SK-N-SH treated with all-trans-retinoic acid at 6 μM for 48 hours (cell line): ENCODE data around the gene EVX2.

Experiments used
- ATAC-seq: fragments of 200-7000 bp; cut with Tn5 transposase; 3 replicates; pipeline ENCODE4 v1.9.1; 2020; ENCODE audit warnings: mild to moderate bottlenecking, moderate library complexity
- ARNTL ChIP-seq: fragments of 450-650 bp; formaldehyde crosslinking; IDR thresholded peaks from 2 replicates; pipeline ENCODE4 v1.5.0; 2020; ENCODE audit warnings: low read depth, mild to moderate bottlenecking, moderate library complexity, borderline replicate concordance
- CSDC2 ChIP-seq: fragments of 250-450 bp; sonication (Bioruptor Pico); IDR thresholded peaks from 2 replicates; pipeline ENCODE4 v1.5.0; 2020; ENCODE audit warnings: mild to moderate bottlenecking, moderate library complexity
- ESRRG ChIP-seq: fragments of 250-450 bp; sonication (Bioruptor Pico); IDR thresholded peaks from 2 replicates; pipeline ENCODE4 v1.6.1; 2021; ENCODE audit warnings: mild to moderate bottlenecking
- GLIS3 ChIP-seq: fragments of 250-450 bp; sonication (Bioruptor Pico); IDR thresholded peaks from 2 replicates; pipeline ENCODE4 v1.5.0; 2020; ENCODE audit warnings: mild to moderate bottlenecking, moderate library complexity
- ISL1 ChIP-seq: fragments of 250-450 bp; sonication (Bioruptor Pico); IDR thresholded peaks from 2 replicates; pipeline ENCODE4 v2.1.2; 2022; ENCODE audit warnings: mild to moderate bottlenecking, moderate library complexity
- OSR1 ChIP-seq: fragments of 250-450 bp; sonication (Bioruptor Pico); IDR thresholded peaks from 2 replicates; pipeline ENCODE4 v1.8.0; 2022; ENCODE audit warnings: moderate library complexity, mild to moderate bottlenecking, inconsistent platforms
- PPARA ChIP-seq: fragments of 250-450 bp; sonication (Bioruptor Pico); IDR thresholded peaks from 2 replicates; pipeline ENCODE4 v1.5.0; 2020; ENCODE audit warnings: mild to moderate bottlenecking, borderline replicate concordance
- RARB ChIP-seq: fragments of 250-450 bp; sonication (Bioruptor Pico); IDR thresholded peaks from 2 replicates; pipeline ENCODE4 v1.8.0; 2021; ENCODE audit warnings: mild to moderate bottlenecking, moderate library complexity
- SNAI2 ChIP-seq: fragments of 250-450 bp; sonication (Bioruptor Pico); IDR thresholded peaks from 2 replicates; pipeline ENCODE4 v1.5.0; 2020; ENCODE audit warnings: mild to moderate bottlenecking, moderate library complexity
- ZC3H10 ChIP-seq: fragments of 250-450 bp; sonication (Bioruptor Pico); IDR thresholded peaks from 2 replicates; pipeline ENCODE4 v1.5.1; 2021; ENCODE audit warnings: mild to moderate bottlenecking, moderate library complexity
- ZFP3 ChIP-seq: fragments of 250-450 bp; sonication (Bioruptor Pico); IDR thresholded peaks from 2 replicates; pipeline ENCODE4 v1.5.0; 2020; ENCODE audit warnings: mild to moderate bottlenecking, moderate library complexity
- ZFP30 ChIP-seq: fragments of 450-650 bp; formaldehyde crosslinking; IDR thresholded peaks from 2 replicates; pipeline ENCODE4 v1.5.0; 2022; ENCODE audit warnings: mild to moderate bottlenecking, moderate library complexity
- ZNF565 ChIP-seq: fragments of 450-650 bp; formaldehyde crosslinking; conservative IDR thresholded peaks from 2 replicates; pipeline ENCODE4 v1.5.0; 2020; ENCODE audit warnings: low read depth, mild to moderate bottlenecking, moderate library complexity
- ZNF70 ChIP-seq: fragments of 450-650 bp; formaldehyde crosslinking; IDR thresholded peaks from 2 replicates; pipeline ENCODE4 v1.5.0; 2020; ENCODE audit warnings: mild to moderate bottlenecking, moderate library complexity
- ZNF8 ChIP-seq: fragments of 450-650 bp; formaldehyde crosslinking; IDR thresholded peaks from 2 replicates; pipeline ENCODE4 v1.5.0; 2020; ENCODE audit warnings: mild to moderate bottlenecking, moderate library complexity
- TF ChIP-seq, protein P1 (sequence below): fragments of 250-450 bp; sonication (Bioruptor Pico); IDR thresholded peaks from 2 replicates; pipeline ENCODE4 v1.8.0; 2020; ENCODE audit warnings: mild to moderate bottlenecking, moderate library complexity, borderline replicate concordance
- TF ChIP-seq, protein P2 (sequence below): fragments of 250-450 bp; sonication (Bioruptor Pico); IDR thresholded peaks from 2 replicates; pipeline ENCODE4 v1.5.1; 2021; ENCODE audit warnings: mild to moderate bottlenecking, moderate library complexity
- TF ChIP-seq, protein P3 (sequence below): fragments of 250-450 bp; sonication (Bioruptor Pico); IDR thresholded peaks from 2 replicates; pipeline ENCODE4 v1.5.1; 2020; ENCODE audit warnings: low read depth, mild to moderate bottlenecking, moderate library complexity
- TF ChIP-seq, protein P4 (sequence below): fragments of 250-450 bp; sonication (Bioruptor Pico); IDR thresholded peaks from 2 replicates; pipeline ENCODE4 v1.8.0; 2021; ENCODE audit warnings: low read depth, mild to moderate bottlenecking, moderate library complexity, borderline replicate concordance
- TF ChIP-seq, protein P5 (sequence below): fragments of 250-450 bp; sonication (Bioruptor Pico); IDR thresholded peaks from 2 replicates; pipeline ENCODE4 v1.5.0; 2020; ENCODE audit warnings: mild to moderate bottlenecking, moderate library complexity

Gene EVX2

DNA sequence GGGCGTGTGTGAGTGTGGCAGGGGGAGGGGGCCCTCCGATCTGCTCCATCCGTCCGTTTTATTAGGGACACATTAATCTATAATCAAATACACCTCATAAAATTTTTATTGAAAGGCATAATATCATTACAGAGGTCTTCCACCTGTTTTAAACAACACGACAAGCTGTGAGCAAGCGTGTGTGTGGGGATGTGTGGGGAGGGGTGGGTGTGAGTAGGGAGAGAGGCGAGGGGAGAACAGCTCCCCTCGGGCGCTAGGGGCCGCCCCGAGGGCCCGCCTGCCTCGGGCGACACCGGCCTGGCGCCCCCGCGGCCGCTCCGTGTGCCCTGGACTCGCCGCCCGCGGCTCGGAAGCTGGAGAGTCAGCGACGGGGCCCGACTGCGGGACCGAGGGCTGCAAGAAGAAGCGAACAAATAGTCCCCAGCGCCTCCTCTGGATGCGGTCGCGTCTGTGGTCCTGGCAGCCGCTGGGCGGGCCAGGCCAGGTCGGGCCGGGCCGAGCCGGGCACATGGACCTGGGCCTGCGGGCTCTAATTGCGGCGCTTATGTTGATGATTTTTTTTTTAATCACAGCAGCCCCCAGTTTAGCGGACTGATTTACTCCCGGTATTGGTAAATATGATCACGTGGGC is 38.4 kb upstream of the EVX2 start:
- no peak for TF ChIP-seq SNAI2
- TF ChIP-seq, protein P1, sequence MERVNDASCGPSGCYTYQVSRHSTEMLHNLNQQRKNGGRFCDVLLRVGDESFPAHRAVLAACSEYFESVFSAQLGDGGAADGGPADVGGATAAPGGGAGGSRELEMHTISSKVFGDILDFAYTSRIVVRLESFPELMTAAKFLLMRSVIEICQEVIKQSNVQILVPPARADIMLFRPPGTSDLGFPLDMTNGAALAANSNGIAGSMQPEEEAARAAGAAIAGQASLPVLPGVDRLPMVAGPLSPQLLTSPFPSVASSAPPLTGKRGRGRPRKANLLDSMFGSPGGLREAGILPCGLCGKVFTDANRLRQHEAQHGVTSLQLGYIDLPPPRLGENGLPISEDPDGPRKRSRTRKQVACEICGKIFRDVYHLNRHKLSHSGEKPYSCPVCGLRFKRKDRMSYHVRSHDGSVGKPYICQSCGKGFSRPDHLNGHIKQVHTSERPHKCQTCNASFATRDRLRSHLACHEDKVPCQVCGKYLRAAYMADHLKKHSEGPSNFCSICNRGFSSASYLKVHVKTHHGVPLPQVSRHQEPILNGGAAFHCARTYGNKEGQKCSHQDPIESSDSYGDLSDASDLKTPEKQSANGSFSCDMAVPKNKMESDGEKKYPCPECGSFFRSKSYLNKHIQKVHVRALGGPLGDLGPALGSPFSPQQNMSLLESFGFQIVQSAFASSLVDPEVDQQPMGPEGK (CRISPR knock-in tag): peak; percentile 85; the same call in 1 of the 2 replicates
- ATAC-seq: peak; percentile 57

DNA sequence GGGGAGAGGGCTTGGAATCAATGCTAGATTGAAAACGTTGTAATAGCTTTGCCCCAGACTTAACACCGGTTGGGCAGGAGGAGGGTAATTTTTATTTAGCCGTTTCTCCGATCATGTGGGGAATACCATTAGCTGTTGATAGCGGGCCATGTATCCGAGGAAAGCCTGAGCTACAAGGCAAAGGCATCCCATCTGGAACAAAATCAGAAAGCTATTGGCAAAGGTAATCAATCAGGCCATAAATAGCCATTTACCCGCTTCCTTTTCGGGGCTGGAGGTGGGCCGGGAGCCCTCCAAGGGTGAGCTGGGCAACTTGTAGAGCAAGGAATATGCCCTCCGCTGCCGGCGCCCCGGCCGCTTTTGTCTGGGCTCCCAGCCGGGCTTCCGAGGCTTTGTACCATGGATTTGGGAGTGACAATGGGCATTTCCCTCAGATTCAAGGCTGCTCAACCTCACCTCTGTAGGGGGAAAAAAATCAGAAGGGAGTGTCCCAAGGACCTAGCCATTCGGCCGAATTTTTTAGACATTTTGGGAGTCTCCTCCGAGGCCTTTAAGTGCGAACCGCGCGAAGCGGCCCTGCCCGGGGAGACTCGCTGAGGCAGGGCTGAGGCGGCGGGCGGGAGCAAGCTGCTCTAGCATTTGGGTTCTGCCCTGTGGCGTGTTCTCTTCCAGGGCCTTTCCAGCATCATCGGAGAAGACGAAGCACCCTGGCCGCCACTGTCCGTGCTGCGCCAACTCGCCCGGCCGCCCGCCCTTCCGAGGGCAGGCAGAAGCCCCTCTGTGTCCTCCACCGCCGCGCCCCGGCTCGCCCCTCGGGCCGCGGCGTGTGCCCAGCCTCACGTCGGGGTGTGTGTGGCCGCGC is 37.7 kb upstream of the EVX2 start:
- TF ChIP-seq OSR1 (CRISPR knock-in tag) (no peak), GLIS3 (no peak), ARNTL (CRISPR knock-in tag) (no peak), ESRRG (no peak), ISL1 (no peak), PPARA (CRISPR knock-in tag) (no peak)
- TF ChIP-seq, protein P2, sequence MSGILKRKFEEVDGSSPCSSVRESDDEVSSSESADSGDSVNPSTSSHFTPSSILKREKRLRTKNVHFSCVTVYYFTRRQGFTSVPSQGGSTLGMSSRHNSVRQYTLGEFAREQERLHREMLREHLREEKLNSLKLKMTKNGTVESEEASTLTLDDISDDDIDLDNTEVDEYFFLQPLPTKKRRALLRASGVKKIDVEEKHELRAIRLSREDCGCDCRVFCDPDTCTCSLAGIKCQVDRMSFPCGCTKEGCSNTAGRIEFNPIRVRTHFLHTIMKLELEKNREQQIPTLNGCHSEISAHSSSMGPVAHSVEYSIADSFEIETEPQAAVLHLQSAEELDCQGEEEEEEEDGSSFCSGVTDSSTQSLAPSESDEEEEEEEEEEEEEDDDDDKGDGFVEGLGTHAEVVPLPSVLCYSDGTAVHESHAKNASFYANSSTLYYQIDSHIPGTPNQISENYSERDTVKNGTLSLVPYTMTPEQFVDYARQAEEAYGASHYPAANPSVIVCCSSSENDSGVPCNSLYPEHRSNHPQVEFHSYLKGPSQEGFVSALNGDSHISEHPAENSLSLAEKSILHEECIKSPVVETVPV (CRISPR knock-in tag): no peak
- TF ChIP-seq, protein P1 (CRISPR knock-in tag): no peak
- no peak for ATAC-seq

DNA sequence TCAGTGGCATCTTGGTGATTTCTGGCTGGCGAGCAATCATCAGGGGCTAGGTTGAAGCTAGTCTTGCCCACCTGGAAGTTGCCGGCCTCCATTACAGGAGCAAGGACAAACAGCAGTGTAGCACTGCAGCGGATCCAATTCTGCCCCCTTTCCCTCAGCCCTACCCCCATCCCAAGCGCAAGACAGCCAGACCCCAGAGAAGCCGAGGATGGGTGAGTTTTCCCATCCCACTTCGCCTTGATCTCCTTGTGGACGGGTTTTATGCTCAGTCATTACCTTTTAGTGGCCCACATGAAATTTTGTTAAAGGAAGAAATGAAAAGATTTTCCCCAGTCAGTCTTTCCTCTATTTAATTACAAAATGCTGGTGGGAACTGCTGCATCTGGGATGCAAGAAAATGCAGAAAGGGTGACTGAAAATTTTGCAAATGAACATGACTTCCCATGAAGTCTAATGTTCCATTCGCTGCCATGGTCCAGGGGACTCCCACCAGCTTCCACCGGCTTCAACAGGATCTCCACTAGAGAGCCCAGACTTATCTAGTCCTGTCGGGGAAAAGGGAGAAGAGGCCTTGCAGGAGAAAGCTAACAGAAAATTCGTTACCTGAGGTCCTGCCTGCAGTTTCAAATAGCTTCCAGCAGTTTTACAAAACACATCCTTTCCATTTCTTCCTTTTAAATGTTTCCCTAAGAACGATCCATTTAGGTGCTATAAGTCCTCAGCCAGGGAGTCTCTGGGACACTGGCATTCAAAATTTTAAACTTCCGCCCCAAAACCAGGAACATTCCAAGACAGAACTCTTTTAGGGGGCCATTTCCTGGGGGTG is 36.8 kb upstream of the EVX2 start:
- ATAC-seq: no peak
- TF ChIP-seq ARNTL (CRISPR knock-in tag): no peak
- no peak for TF ChIP-seq ZFP3 (CRISPR knock-in tag)
- no peak for TF ChIP-seq ZC3H10 (CRISPR knock-in tag)
- TF ChIP-seq, protein P1 (CRISPR knock-in tag): no peak
- TF ChIP-seq RARB (CRISPR knock-in tag): no peak
- TF ChIP-seq, protein P3, sequence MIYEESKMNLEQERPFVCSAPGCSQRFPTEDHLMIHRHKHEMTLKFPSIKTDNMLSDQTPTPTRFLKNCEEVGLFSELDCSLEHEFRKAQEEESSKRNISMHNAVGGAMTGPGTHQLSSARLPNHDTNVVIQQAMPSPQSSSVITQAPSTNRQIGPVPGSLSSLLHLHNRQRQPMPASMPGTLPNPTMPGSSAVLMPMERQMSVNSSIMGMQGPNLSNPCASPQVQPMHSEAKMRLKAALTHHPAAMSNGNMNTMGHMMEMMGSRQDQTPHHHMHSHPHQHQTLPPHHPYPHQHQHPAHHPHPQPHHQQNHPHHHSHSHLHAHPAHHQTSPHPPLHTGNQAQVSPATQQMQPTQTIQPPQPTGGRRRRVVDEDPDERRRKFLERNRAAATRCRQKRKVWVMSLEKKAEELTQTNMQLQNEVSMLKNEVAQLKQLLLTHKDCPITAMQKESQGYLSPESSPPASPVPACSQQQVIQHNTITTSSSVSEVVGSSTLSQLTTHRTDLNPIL: no peak
- TF ChIP-seq, protein P4, sequence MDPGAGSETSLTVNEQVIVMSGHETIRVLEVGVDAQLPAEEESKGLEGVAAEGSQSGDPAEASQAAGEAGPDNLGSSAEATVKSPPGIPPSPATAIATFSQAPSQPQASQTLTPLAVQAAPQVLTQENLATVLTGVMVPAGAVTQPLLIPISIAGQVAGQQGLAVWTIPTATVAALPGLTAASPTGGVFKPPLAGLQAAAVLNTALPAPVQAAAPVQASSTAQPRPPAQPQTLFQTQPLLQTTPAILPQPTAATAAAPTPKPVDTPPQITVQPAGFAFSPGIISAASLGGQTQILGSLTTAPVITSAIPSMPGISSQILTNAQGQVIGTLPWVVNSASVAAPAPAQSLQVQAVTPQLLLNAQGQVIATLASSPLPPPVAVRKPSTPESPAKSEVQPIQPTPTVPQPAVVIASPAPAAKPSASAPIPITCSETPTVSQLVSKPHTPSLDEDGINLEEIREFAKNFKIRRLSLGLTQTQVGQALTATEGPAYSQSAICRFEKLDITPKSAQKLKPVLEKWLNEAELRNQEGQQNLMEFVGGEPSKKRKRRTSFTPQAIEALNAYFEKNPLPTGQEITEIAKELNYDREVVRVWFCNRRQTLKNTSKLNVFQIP (CRISPR knock-in tag): no peak
- no peak for TF ChIP-seq CSDC2 (CRISPR knock-in tag)
- TF ChIP-seq GLIS3: no peak
- no peak for TF ChIP-seq ZFP30 (CRISPR knock-in tag)
- TF ChIP-seq, protein P2 (CRISPR knock-in tag): no peak
- no peak for TF ChIP-seq ISL1
- no peak for TF ChIP-seq SNAI2
- TF ChIP-seq ZNF565 (CRISPR knock-in tag): no peak
- TF ChIP-seq ZNF70 (CRISPR knock-in tag): no peak
- TF ChIP-seq, protein P5, sequence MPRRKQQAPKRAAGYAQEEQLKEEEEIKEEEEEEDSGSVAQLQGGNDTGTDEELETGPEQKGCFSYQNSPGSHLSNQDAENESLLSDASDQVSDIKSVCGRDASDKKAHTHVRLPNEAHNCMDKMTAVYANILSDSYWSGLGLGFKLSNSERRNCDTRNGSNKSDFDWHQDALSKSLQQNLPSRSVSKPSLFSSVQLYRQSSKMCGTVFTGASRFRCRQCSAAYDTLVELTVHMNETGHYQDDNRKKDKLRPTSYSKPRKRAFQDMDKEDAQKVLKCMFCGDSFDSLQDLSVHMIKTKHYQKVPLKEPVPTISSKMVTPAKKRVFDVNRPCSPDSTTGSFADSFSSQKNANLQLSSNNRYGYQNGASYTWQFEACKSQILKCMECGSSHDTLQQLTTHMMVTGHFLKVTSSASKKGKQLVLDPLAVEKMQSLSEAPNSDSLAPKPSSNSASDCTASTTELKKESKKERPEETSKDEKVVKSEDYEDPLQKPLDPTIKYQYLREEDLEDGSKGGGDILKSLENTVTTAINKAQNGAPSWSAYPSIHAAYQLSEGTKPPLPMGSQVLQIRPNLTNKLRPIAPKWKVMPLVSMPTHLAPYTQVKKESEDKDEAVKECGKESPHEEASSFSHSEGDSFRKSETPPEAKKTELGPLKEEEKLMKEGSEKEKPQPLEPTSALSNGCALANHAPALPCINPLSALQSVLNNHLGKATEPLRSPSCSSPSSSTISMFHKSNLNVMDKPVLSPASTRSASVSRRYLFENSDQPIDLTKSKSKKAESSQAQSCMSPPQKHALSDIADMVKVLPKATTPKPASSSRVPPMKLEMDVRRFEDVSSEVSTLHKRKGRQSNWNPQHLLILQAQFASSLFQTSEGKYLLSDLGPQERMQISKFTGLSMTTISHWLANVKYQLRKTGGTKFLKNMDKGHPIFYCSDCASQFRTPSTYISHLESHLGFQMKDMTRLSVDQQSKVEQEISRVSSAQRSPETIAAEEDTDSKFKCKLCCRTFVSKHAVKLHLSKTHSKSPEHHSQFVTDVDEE: no peak
- no peak for TF ChIP-seq ZNF8
